Measurements from ENCODE around the gene DOCK1.

DOCK1 gene

DNA sequence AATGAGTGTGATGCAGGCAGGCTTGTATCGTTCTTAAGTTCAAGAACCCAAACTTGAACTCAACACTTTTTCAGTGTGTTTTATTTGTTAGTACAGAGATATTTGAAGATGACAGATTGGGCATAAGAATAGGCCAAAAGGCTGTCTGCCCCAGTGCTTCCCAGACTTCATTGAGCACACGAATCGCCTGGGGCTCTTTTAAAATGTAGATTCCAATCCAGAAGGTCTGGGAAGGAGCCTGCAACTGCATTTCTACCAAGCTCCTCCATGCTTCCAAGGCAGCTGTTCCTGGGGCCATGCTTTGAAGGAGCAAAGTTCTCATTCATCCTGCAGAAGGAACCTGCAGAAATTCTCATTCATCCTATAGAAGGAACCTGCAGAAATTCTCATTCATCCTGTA is 405.7 kb downstream of the DOCK1 start:
- H3K4me1 ChIP-seq (ENCODE audit: control insufficient read depth, insufficient read depth, low read length), result no peaks in the 10 kb centered on the region
- H3K4me3 ChIP-seq (ENCODE audit: low read length), result no peak overlapping the region
- no peak overlapping the region for H3K4me2 ChIP-seq (ENCODE audit: low read length)
- H3K27me3 ChIP-seq (ENCODE audit: control insufficient read depth, insufficient read depth, low read length), result no peaks in the 10 kb centered on the region
- H3K9ac ChIP-seq (ENCODE audit: low read depth, low read length), result no peak overlapping the region
- H3K9me3 ChIP-seq (replicated peaks; ENCODE audit: low read length), result no peaks in the 10 kb centered on the region
- H3K36me3 ChIP-seq (ENCODE audit: insufficient read depth, low read length), result peaks cover 3% of the 10 kb centered on the region

DNA sequence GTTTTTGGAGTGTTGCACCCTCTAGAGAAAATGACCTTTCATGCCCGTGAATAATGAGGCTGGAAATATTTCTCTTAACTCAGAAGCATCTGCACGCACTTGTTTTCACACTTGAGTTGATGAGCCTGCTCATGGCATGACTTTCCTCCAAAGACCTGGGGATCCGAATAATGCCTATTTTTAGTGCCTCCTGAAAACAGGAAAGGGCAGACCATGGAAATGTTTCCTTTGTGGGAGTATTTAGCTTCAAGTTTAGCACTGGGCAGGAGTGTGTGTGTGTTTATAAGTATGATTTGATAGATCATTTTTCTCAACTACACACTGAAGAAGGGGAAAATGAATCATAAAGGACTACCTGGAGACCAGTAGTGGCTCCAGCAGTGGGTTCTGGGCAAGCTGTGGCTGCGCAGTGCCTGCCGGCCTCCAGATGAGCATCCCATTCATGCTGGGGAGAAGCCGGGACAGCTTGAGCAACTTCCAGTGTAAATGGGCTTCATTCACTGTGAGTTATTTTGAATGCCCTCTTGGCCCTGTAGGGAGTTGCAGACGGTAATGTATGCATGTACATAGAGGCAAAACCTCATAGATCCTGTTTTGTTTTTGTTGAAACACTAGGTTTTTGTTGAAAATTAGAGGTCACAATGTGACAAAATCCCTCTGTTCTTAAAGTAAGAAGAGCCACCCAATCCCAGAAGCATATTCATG is 408.9 kb downstream of the DOCK1 start:
- Histone ChIP-seq H3K9ac (ENCODE audit: low read depth, low read length) (no peak overlapping the region), H3K36me3 (ENCODE audit: insufficient read depth, low read length) (peaks cover 3% of the 10 kb centered on the region), H3K4me3 (ENCODE audit: low read length) (no peak overlapping the region), H3K27me3 (ENCODE audit: control insufficient read depth, insufficient read depth, low read length) (no peaks in the 10 kb centered on the region), H3K4me2 (ENCODE audit: low read length) (no peak overlapping the region), H3K9me3 (replicated peaks; ENCODE audit: low read length) (no peaks in the 10 kb centered on the region), H3K4me1 (ENCODE audit: control insufficient read depth, insufficient read depth, low read length) (no peaks in the 10 kb centered on the region)

DNA sequence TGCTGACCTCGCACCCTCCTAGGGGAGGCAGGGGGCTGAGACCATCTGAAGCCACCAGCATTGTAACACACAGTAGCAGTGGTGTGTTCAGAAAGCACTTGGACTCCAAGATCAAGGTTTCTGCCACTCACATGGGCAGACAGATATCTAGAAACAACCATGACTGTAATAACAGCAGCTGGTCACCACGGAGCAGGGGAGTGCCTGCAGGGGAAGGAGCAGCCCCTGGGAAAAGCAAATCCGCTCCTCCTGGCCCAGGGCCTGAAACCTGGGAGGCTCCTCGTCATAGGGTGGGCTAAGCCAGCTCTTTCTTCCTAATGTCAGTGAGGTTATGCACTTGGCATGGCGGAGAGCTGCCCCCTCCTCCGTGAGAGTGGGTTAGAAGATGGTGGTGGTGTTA is 409.6 kb downstream of the DOCK1 start:
- H3K4me1 ChIP-seq (ENCODE audit: control insufficient read depth, insufficient read depth, low read length), result no peaks in the 10 kb centered on the region
- H3K36me3 ChIP-seq (ENCODE audit: insufficient read depth, low read length), result peaks cover 3% of the 10 kb centered on the region
- H3K9ac ChIP-seq (ENCODE audit: low read depth, low read length), result no peak overlapping the region
- H3K9me3 ChIP-seq (replicated peaks; ENCODE audit: low read length), result no peaks in the 10 kb centered on the region
- H3K4me3 ChIP-seq (ENCODE audit: low read length), result no peak overlapping the region
- no peaks in the 10 kb centered on the region for H3K27me3 ChIP-seq (ENCODE audit: control insufficient read depth, insufficient read depth, low read length)
- no peak overlapping the region for H3K4me2 ChIP-seq (ENCODE audit: low read length)

DNA sequence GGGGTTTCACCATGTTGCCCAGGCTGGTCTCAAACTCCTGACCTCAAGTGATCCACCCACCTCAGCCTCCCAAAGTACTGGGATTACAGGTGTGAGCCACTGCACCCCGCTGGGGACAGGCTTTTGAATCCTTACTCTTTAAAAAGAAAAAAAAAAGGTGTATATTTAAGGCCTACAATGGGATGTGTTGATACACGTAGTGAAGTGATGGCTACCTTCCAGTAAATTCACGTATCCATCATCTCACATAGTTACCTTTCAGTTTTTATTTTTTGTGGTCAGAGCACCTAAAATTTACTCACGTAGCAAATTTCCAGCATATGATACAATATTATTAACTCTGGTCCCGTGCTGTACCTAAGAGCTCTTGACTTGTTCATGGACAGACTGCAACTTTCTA is 410.7 kb downstream of the DOCK1 start:
- Histone ChIP-seq H3K36me3 (ENCODE audit: insufficient read depth, low read length) (peaks cover 3% of the 10 kb centered on the region), H3K4me1 (ENCODE audit: control insufficient read depth, insufficient read depth, low read length) (no peaks in the 10 kb centered on the region), H3K9me3 (replicated peaks; ENCODE audit: low read length) (no peaks in the 10 kb centered on the region), H3K4me2 (ENCODE audit: low read length) (no peak overlapping the region), H3K4me3 (ENCODE audit: low read length) (no peak overlapping the region), H3K9ac (ENCODE audit: low read depth, low read length) (no peak overlapping the region), H3K27me3 (ENCODE audit: control insufficient read depth, insufficient read depth, low read length) (no peaks in the 10 kb centered on the region)

DNA sequence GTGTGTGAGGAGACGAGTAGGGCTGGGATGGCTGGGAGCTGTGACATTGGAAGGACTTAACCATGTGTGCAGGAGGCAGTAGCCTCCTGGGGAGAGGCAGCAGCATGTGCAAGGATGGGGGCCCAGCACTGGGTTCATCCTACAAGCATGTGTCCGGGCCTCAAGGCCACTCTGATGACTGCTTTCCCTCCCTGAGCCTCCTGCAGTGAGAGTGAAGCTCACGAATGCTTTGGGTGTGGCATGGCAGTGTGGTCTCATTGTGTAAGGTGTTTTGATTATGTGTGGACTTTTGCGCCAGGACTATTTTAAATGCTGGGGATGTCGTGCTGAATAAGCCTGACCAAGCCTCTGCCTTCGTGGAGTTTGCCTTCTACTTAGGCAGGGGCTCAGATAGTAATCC is 413.2 kb downstream of the DOCK1 start:
- Histone ChIP-seq H3K9ac (ENCODE audit: low read depth, low read length) (no peak overlapping the region), H3K27me3 (ENCODE audit: control insufficient read depth, insufficient read depth, low read length) (no peaks in the 10 kb centered on the region), H3K36me3 (ENCODE audit: insufficient read depth, low read length) (peaks cover 2% of the 10 kb centered on the region), H3K9me3 (replicated peaks; ENCODE audit: low read length) (no peaks in the 10 kb centered on the region), H3K4me3 (ENCODE audit: low read length) (no peak overlapping the region), H3K4me2 (ENCODE audit: low read length) (no peak overlapping the region), H3K4me1 (ENCODE audit: control insufficient read depth, insufficient read depth, low read length) (no peaks in the 10 kb centered on the region)

DNA sequence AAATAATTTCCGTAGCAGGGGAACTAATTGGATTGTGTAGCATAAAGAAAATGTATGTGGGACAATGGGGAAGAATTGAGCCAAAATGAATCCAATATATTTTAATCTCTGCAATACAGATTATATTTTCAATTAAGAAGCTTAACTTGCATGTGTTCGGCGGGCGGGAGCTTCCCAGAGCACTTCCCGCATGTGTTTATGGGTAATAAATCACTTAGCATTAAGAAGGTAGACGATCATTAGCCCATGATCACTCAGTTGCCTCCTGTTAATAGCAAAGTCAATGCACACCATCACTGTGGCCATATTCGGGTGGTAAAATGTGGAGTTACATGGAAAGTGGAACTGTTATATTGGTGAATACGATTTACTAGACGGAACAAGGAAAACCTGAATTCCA is 414.0 kb downstream of the DOCK1 start:
- H3K4me2 ChIP-seq (ENCODE audit: low read length), result no peak overlapping the region
- H3K9me3 ChIP-seq (replicated peaks; ENCODE audit: low read length), result no peaks in the 10 kb centered on the region
- H3K27me3 ChIP-seq (ENCODE audit: control insufficient read depth, insufficient read depth, low read length), result no peaks in the 10 kb centered on the region
- H3K36me3 ChIP-seq (ENCODE audit: insufficient read depth, low read length), result no peaks in the 10 kb centered on the region
- H3K9ac ChIP-seq (ENCODE audit: low read depth, low read length), result no peak overlapping the region
- H3K4me1 ChIP-seq (ENCODE audit: control insufficient read depth, insufficient read depth, low read length), result no peaks in the 10 kb centered on the region
- no peak overlapping the region for H3K4me3 ChIP-seq (ENCODE audit: low read length)

DNA sequence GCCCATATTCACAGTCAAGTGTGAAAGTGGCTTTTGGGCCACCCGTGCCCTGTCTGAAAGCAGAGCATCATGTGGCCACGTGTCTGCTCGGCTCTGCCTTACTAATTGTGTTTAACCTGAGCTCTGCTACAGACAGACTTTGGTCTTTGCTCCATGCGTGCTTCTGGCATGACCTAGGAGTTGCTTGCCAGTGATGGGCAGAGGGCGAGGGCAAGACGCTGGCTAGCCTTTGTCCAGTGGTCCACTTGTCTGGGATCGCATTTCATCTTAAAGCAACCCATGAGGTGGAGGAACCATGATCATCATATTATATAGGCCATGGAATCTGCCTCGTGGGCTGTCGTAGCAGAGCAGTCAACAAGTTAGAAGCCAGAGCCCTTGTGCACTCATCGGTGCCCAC is 414.5 kb downstream of the DOCK1 start:
- no peaks in the 10 kb centered on the region for H3K9me3 ChIP-seq (replicated peaks; ENCODE audit: low read length)
- H3K4me3 ChIP-seq (ENCODE audit: low read length), result no peak overlapping the region
- no peak overlapping the region for H3K9ac ChIP-seq (ENCODE audit: low read depth, low read length)
- no peaks in the 10 kb centered on the region for H3K27me3 ChIP-seq (ENCODE audit: control insufficient read depth, insufficient read depth, low read length)
- no peak overlapping the region for H3K4me2 ChIP-seq (ENCODE audit: low read length)
- H3K36me3 ChIP-seq (ENCODE audit: insufficient read depth, low read length), result no peaks in the 10 kb centered on the region
- H3K4me1 ChIP-seq (ENCODE audit: control insufficient read depth, insufficient read depth, low read length), result no peaks in the 10 kb centered on the region

DNA sequence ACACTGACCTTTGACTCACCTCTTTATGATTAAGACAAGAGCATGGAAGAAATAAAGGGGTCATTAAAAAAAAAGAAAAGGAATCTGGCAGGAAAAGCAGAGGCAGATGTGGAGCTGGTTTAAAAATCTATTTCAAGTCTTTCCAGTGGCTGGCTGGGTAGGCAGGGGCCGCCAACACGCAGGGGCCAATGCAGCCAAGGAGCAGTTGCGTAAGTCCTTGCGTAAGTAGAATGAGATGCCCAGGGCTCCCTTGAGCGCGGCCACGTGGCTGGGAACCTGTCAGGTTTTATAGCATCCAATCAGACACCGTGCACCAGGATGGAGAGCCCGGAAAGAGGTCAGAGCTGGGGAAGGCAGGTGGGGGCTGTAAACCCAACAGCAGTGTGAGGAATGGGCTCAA is 414.9 kb downstream of the DOCK1 start:
- H3K4me3 ChIP-seq (ENCODE audit: low read length), result no peak overlapping the region
- no peak overlapping the region for H3K9ac ChIP-seq (ENCODE audit: low read depth, low read length)
- H3K4me2 ChIP-seq (ENCODE audit: low read length), result no peak overlapping the region
- H3K27me3 ChIP-seq (ENCODE audit: control insufficient read depth, insufficient read depth, low read length), result no peaks in the 10 kb centered on the region
- H3K9me3 ChIP-seq (replicated peaks; ENCODE audit: low read length), result no peaks in the 10 kb centered on the region
- no peaks in the 10 kb centered on the region for H3K4me1 ChIP-seq (ENCODE audit: control insufficient read depth, insufficient read depth, low read length)
- no peaks in the 10 kb centered on the region for H3K36me3 ChIP-seq (ENCODE audit: insufficient read depth, low read length)

DNA sequence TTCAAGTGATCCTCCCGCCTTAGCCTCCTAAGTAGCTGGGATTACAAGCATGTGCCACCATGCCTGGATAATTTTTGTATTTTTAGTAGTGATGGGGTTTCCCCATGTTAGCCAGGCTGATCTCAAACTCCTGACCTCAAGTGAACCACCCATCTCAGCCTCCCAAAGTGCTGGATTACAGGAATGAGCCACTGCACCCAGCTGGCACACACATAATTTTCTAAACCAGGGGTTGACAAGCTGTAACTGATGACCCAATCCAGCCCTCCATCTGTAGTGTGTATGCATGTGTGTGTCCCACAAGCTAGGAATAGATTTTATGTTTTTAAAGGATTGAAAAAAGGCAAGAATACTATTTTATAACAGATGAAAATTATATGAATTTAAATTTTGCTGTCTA is 417.1 kb downstream of the DOCK1 start:
- Histone ChIP-seq H3K4me1 (ENCODE audit: control insufficient read depth, insufficient read depth, low read length) (no peaks in the 10 kb centered on the region), H3K9ac (ENCODE audit: low read depth, low read length) (no peak overlapping the region), H3K27me3 (ENCODE audit: control insufficient read depth, insufficient read depth, low read length) (no peaks in the 10 kb centered on the region), H3K4me2 (ENCODE audit: low read length) (no peak overlapping the region), H3K36me3 (ENCODE audit: insufficient read depth, low read length) (no peaks in the 10 kb centered on the region), H3K9me3 (replicated peaks; ENCODE audit: low read length) (no peaks in the 10 kb centered on the region), H3K4me3 (ENCODE audit: low read length) (no peak overlapping the region)

DNA sequence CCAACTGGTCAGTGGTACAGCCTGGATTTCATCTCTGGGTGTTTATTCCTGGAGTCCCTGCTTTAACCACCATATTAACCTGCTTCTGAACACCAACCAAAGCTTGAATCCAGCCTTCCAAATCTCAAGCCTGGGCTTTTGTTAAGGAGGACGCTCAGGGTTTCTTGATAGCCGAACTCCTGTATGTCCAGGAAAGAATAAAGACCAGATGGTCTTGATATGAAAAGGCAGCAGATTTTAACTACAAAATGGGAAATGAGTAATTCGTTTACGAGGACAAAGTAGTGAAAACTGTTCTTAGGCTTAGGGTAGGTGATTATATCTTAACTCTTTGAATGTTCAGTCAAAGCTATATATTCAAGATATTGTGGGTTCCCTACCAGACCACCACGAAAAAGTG is 420.3 kb downstream of the DOCK1 start:
- H3K9me3 ChIP-seq (replicated peaks; ENCODE audit: low read length), result no peaks in the 10 kb centered on the region
- no peaks in the 10 kb centered on the region for H3K36me3 ChIP-seq (ENCODE audit: insufficient read depth, low read length)
- no peak overlapping the region for H3K4me2 ChIP-seq (ENCODE audit: low read length)

DNA sequence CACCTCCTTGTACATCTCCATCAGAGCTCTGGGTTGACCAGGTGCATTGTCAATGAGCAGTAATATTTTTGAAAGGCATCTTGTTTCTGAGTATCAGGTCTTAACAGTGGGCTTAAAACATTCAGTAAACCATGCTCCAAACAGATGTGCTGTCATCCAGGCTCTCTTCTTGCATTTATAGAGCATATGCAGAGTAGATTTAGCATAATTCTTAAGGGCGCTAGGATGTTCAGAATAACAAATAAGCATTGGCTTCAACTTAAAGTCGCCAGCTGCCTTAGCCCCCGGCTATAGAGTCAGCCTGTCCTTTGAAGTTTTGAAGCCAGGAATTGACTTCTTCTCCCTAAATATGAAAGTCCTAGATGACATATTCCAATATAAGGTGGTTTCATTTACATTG is 421.7 kb downstream of the DOCK1 start:
- Histone ChIP-seq H3K36me3 (ENCODE audit: insufficient read depth, low read length) (no peaks in the 10 kb centered on the region), H3K27me3 (ENCODE audit: control insufficient read depth, insufficient read depth, low read length) (no peaks in the 10 kb centered on the region), H3K9ac (ENCODE audit: low read depth, low read length) (no peak overlapping the region), H3K4me2 (ENCODE audit: low read length) (no peak overlapping the region), H3K4me1 (ENCODE audit: control insufficient read depth, insufficient read depth, low read length) (no peaks in the 10 kb centered on the region), H3K9me3 (replicated peaks; ENCODE audit: low read length) (no peaks in the 10 kb centered on the region), H3K4me3 (ENCODE audit: low read length) (no peak overlapping the region)

More for the DNA sequence above, 420.3 kb downstream of the DOCK1 start:
- H3K4me1 ChIP-seq (ENCODE audit: control insufficient read depth, insufficient read depth, low read length), result no peaks in the 10 kb centered on the region
- no peak overlapping the region for H3K9ac ChIP-seq (ENCODE audit: low read depth, low read length)
- no peaks in the 10 kb centered on the region for H3K27me3 ChIP-seq (ENCODE audit: control insufficient read depth, insufficient read depth, low read length)
- no peak overlapping the region for H3K4me3 ChIP-seq (ENCODE audit: low read length)

DNA sequence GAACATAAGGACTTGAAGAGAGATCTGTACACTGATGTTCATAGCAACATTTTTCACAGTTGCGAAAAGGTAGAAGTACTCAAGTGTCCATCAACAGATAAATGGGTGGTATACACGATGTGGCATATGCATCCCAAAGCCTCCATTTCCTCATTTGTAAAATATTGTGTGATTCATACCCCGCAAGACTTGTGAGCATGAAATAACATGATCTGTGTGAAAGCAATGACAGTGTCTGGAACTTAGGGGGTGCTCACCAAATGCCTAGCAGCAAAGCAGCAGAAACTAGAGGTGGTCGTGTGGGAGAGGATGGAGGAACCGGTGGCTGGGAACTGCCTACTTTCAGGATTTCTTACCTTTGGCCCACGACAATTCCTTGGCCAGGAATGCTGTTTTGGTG is 426.5 kb downstream of the DOCK1 start:
- Histone ChIP-seq H3K9ac (ENCODE audit: low read depth, low read length) (no peak overlapping the region), H3K4me2 (ENCODE audit: low read length) (no peak overlapping the region), H3K4me3 (ENCODE audit: low read length) (no peak overlapping the region), H3K4me1 (ENCODE audit: control insufficient read depth, insufficient read depth, low read length) (no peaks in the 10 kb centered on the region), H3K27me3 (ENCODE audit: control insufficient read depth, insufficient read depth, low read length) (no peaks in the 10 kb centered on the region), H3K9me3 (replicated peaks; ENCODE audit: low read length) (no peaks in the 10 kb centered on the region), H3K36me3 (ENCODE audit: insufficient read depth, low read length) (no peaks in the 10 kb centered on the region)

All from skeletal muscle satellite cell (primary cell).